OCI-LY7 (cell line): ENCODE measurements around the gene JAG2.

Experiments
- CTCF ChIP-seq: fragments of 200-600 bp; sonication (generic); conservative IDR thresholded peaks from 2 replicates; pipeline ENCODE4 v1.5.1; 2014; ENCODE audit warnings: mild to moderate bottlenecking, antibody characterized with exemption, low read length, moderate library complexity, mixed read lengths
- EZH2phosphoT487 ChIP-seq: fragments of 200-600 bp; sonication (generic); IDR thresholded peaks from 2 replicates; pipeline ENCODE4 v1.6.1; 2018; ENCODE audit warnings: low read depth, borderline replicate concordance, mild to moderate bottlenecking, mixed run types, antibody characterized with exemption, low read length, moderate library complexity, mixed read lengths

GRCh38 chr14:105141486-105142281, 26.9 kb downstream of the JAG2 start:
- TF ChIP-seq CTCF, result no peak
- no peak for TF ChIP-seq EZH2phosphoT487
